Breast epithelium (tissue), 3 donors: ENCODE results near the gene CSK.

Experiments used
- POLR2A ChIP-seq: fragments of 450-650 bp; IDR thresholded peaks from one replicate; pipeline ENCODE4 v1.6.1; 2016; ENCODE audit warnings: antibody characterized with exemption, mild to moderate bottlenecking, moderate library complexity
- POLR2AphosphoS5 ChIP-seq, 3 donors: sonication (generic); formaldehyde crosslinking; IDR thresholded peaks; one replicate each; pipeline ENCODE4 v1.6.1; 2017; ENCODE audit warnings: antibody characterized with exemption in 3 of 3
- TF ChIP-seq, protein P1 (sequence below), 3 donors: fragments of 450-650 bp; IDR thresholded peaks; one replicate each; pipeline ENCODE4 v1.5.1; 2016 to 2017; ENCODE audit warnings: antibody characterized with exemption in 3 of 3, mild to moderate bottlenecking in 3 of 3, moderate library complexity in 3 of 3

DNA sequence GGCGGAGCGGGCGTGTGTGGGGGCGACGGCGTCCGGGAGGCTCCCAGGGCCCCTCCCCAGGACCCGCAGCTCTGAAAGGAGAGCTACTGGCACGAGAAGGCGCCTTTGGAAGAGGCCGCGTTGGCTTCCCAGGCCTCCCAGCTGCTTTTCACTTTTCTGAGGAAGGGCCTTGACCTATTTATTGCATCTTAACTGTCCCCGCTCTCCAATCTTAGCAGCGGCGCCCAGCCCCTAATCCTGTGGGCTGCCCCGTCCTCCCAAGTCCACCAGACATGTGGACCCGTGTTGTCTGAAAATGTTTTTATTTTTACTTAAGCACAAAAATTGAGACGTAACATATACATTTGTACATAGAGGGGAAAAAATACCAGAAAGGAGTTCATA lies 61.6 kb downstream of the CSK start:
- TF ChIP-seq POLR2A = no peak
- TF ChIP-seq, protein P1, sequence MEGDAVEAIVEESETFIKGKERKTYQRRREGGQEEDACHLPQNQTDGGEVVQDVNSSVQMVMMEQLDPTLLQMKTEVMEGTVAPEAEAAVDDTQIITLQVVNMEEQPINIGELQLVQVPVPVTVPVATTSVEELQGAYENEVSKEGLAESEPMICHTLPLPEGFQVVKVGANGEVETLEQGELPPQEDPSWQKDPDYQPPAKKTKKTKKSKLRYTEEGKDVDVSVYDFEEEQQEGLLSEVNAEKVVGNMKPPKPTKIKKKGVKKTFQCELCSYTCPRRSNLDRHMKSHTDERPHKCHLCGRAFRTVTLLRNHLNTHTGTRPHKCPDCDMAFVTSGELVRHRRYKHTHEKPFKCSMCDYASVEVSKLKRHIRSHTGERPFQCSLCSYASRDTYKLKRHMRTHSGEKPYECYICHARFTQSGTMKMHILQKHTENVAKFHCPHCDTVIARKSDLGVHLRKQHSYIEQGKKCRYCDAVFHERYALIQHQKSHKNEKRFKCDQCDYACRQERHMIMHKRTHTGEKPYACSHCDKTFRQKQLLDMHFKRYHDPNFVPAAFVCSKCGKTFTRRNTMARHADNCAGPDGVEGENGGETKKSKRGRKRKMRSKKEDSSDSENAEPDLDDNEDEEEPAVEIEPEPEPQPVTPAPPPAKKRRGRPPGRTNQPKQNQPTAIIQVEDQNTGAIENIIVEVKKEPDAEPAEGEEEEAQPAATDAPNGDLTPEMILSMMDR (IDR thresholded peaks at IDR 0.05) = peak in 1 of 3 donors; percentile 12
- peak in 1 of 3 donors; percentile 3 for TF ChIP-seq POLR2AphosphoS5 (IDR thresholded peaks at IDR 0.05)
